Measurements from ENCODE around the gene PTGIS. TPM values are rescaled to one million over a fixed set of nuclear protein-coding genes. Genes with fewer than 3 reads are reported as not detected.

Gene PTGIS
- total RNA-seq, 1 donor from 2014 or later = 7.1 TPM

GRCh38 chr20:49496553-49497397 lies 71.2 kb downstream of the PTGIS start:
- no peak for DNase-seq (ENCODE audit: low read depth)

GRCh38 chr20:49496043-49496442 lies 71.9 kb downstream of the PTGIS start:
- DNase-seq (ENCODE audit: low read depth) = no peak

DNA sequence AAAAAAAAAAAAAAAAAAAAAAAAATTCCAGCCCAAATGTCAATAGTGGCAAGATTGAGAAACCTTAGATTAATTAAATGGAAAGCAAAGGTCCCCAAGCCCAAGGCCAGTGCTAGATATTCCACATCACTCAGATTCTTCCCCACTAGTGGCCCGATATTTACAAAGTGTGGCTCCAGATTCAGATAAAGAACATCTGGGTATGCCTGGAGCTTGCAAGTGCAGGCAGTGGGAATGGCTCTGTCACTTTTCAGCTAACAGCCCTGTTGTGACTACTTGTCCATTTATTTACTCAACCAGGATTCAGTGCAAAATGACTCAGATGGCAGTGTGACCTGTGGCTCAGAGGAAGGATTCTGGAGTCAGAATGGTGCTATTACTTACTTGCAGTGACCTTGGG lies 77.2 kb downstream of the PTGIS start:
- DNase-seq (ENCODE audit: low read depth) = no peak

- DNase-seq (ENCODE audit: low read depth) = no peak
Measured at GRCh38 chr20:49489688-49490087, 78.2 kb downstream of the PTGIS start.

DNA sequence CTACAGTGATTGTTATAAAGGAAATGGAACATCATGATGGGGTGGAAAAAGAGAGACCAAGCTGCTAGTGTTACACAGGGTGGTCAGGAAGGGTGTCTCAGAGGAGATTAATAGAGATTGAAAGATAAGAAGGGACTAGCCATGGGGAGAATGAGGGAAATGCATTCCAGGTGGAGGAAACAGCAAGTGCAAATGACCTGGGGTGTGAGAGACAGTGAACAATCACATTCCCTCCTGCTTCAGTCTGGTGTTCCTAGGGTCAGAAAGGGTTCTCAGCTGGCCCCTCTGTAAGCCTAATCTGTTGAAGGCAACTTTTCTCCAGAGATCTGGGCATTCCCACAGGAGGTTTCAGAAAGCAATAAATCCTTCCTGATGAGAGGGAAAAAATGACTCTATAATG lies 81.9 kb downstream of the PTGIS start:
- no peak for DNase-seq (ENCODE audit: low read depth)

DNA sequence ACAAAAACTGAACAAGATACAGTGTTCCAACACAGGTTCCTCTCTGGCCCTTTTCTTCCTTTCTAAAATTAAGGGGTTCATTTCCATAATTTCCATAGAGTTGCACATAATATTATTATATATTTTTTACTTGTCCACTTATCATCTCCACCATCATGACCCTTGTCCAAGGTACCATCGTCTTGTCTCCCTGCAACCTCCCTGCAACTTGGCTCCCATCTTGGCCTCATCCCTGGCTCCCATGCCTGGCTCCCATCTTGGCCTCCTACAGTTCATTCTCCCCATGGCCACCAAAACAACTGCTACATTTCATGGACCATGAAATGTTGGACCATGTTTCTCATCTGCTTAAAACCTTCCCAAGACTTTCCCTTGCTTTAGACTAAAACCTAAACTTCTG lies 82.4 kb downstream of the PTGIS start:
- no peak for DNase-seq (ENCODE audit: low read depth)

GRCh38 chr20:49484180-49485140 lies 83.5 kb downstream of the PTGIS start:
- peak; percentile 17 for DNase-seq (ENCODE audit: low read depth)

DNA sequence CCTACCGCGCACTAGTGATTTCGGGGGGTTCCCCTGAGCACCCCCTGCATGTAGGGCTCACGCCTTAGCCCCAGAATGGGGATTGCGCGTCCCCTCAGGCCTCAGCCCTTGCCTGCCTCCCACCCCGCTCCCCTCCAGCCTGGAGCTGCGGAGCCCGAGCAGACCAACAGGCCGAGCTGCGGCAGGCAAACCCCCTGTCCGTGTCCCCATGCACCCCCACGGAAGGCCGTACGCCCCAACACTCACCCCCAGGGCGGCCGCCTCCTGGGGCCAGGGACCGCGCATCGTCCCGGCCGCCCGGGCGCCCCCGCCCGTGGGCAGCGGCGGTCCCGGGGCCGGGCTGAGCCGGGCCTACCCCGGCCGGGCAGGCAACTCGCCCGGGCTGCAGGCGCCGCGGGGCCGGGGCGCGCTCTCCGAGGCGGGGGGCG lies 84.2 kb downstream of the PTGIS start:
- no peak for DNase-seq (ENCODE audit: low read depth)

DNA sequence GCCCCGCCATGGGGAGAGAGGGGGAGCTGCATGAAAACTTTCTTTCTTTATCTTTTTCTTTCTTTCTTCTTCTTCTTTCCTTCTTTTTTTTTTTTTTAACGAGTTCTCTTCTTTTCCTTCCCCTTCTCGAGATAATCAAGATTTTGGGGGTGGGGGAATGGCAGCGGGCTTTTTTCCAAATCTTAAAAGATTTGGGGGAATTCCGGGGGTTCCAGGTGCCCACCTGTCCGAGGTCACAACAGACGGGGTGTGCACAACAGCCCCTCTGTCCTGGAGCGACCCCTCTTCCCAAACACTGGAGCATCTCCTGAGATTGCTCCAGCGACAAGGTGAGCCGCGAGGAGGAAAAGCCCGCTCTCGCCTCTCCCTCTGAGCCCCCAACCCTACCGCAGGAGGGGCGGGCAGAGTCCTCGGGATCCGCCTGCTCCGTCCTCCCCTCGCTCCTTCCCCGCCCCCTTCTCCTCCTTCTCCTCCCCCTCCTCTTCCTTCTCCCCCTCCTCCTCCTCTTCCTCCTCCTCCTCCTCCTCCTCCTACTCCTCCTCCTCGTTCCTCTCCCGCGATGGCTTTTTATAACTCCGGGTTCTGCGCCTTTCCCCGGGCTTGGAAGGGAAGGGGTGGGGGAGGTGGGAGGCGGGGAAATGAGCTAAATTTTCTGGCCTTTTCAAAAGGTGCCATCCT lies 84.8 kb downstream of the PTGIS start:
- no peak for DNase-seq (ENCODE audit: low read depth)

DNA sequence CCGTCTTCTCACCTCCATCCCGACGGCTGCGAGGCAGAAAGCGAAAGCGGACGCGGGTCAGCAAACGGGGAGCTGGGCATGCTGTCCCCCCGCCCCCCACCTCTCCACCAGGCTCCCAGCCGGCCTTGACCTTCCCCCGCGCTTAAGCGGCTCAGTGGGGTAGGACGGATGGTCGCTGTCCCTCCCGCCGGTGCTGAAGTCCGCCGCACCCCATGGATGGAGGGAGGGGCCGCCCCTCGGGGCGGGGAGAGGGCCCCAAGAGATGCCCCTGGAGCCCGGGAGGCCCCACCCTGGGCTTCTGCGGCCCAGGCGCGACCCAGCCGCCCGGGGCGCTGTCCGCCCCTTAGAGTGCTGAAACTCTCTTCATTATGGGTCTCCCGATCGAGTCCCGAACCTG lies 85.3 kb downstream of the PTGIS start, which contains the start of gene KCNB1:
Gene KCNB1, minus strand, starts transcription at position 48 of the 397 bp plus-strand sequence. CDS start 188 bp downstream, outside the sequence.
- no peak for DNase-seq (ENCODE audit: low read depth)

DNA sequence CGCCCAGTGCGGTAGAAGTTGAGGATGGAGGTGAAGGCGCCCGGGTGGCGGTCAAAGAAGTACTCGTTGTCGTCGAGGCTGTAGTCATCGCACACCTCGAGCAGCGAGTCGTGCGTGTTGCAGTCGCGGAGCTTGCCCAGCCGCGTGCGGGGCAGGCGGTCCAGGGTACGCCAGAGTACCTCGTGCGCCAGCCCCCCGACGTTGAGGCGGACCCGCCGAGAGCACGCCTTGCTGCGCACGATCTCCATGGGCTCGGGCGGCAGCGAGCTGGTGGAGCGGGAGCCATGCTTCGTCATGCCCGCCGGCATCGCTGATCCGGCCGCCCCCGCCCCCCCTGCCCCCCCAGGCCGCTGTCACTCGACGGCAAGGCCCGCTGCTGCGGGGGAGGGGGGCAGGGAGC lies 85.8 kb downstream of the PTGIS start:
- DNase-seq (ENCODE audit: low read depth) = no peak

DNA sequence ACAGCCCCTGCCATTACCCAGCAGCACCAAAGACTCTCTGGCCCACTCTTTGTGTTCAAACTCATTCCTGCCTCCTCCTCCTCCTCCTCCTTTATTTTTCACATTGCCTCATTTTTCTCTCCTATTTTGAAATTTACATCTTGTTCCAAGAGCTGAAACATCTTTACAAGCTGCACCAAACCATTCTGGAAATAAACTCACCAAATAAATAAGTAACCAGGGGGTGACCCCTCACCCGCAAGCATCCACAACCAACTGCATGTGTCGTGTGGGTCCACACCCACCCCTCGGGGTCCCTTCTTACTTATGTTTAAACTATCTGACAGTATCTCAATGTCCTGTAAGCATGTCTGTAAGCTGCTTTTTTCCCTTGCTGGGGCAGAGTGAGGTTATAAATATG lies 86.8 kb downstream of the PTGIS start:
- no peak for DNase-seq (ENCODE audit: low read depth)

- no peak for DNase-seq (ENCODE audit: low read depth)
Measured at GRCh38 chr20:49480236-49480635, 87.7 kb downstream of the PTGIS start.

DNA sequence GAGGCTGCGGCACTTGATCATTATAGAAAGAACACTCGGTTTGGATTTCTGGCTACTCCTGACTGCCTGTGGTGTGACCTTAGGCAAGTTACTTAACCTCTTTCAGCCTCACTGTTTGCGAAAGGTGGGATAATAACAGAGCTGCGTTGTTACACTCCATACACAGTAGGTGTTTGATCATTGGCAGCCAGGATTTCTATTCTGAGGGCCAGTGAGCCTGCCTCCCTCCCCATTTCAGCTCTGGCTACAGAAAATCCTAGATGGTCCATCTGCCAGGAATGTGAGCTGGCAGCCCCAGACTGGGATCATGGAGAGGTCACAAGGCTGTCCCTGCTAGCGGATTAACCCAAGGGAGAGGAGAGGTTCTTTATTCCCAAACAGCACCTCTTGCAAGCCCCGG lies 88.2 kb downstream of the PTGIS start:
- no peak for DNase-seq (ENCODE audit: low read depth)

- no peak for DNase-seq (ENCODE audit: low read depth)
Measured at GRCh38 chr20:49478754-49479689, 88.9 kb downstream of the PTGIS start.

DNA sequence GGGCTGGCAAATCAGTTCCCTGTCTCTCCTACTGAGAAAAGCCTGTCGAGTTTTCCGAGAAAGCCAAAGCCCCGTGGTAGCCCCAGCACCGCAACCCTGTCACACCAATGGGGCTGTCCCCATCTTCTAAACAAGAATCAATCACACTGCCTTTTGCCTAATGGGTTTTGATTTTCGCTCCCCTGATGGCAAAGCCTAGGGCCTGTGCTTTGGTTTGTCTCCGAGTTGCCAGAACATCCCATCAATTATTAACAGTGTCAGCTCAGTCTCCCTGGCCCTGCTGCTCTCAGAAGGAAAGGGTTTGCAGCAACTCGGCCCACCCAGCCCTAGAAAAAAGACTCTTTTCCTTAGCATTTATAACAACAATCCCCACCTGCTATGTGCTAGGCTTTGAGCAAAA lies 89.7 kb downstream of the PTGIS start:
- DNase-seq (ENCODE audit: low read depth) = peak; percentile 9

- DNase-seq (ENCODE audit: low read depth) = no peak
Measured at GRCh38 chr20:49477200-49477599, 90.7 kb downstream of the PTGIS start.

DNA sequence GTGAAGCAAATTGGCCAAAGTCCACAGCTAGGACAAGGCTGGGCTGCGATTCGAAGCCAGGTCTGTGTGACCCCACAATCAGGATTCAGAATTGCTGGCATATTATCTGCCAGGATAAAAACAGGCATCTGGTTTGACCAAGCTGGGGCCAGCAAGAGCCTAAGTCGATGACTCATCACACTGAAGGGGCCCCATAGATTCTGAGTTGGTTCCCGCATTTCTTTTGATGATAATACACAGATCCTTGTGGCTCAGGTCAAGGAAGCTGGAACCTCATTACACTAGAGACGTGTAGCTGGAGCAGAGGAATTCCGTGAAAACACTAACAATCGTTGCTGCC lies 92.0 kb downstream of the PTGIS start:
- DNase-seq (ENCODE audit: low read depth) = no peak

GRCh38 chr20:49475292-49476015 lies 92.5 kb downstream of the PTGIS start:
- DNase-seq (ENCODE audit: low read depth) = no peak

DNA sequence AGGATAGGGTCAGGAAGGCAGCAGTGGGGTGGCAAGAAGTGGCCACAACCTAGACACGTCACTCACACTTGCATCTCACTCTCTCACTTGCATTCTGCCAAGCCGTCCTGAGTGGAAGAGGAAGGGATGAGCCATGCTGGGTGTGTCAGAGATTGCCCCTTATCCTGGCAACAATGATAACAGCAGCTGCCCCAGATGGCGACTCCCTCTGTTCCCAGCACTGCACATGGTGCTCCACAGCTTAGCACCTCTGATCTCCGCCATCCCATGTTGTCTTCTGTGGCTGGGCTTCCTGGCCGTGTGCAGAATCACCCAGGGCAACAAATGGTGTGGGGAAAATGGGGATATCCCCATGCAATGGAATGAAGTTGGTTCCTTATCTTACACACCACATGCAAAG lies 96.5 kb downstream of the PTGIS start:
- DNase-seq (ENCODE audit: low read depth) = no peak

All from renal cortical epithelial cell (primary cell).